ENCODE data around the gene FAM136A. TPM values are rescaled to one million over a fixed set of nuclear protein-coding genes. Genes with fewer than 3 reads are reported as not detected.
A peak's percentile ranks its signal among the peaks of the same experiment; 100 is the strongest.

The FAM136A gene
- total RNA-seq, 4 donors from 2014 or later = 4.9 to 79.4 (median 24.5) TPM

GRCh38 chr2:70340761-70341476, 39.1 kb upstream of the FAM136A start:
- intact Hi-C loops (cut with DNase I; ENCODE audit: low total_unique reads) = loop anchor here (5.0 kb wide), 1 partner anchor 276 kb away; no protein-coding TSS in a partner anchor
- H3K9me3 ChIP-seq = no peaks in the 10 kb centered on the region
- no peaks in the 10 kb centered on the region for H3K4me1 ChIP-seq
- H3K27ac ChIP-seq = no peak overlapping the region
- no peak for DNase-seq
- no peaks in the 10 kb centered on the region for H3K36me3 ChIP-seq
- no peaks in the 10 kb centered on the region for H3K27me3 ChIP-seq
- H3K4me3 ChIP-seq = no peak overlapping the region
- TF ChIP-seq CTCF (IDR thresholded peaks at IDR 0.05) (peak in 3 of 4 experiments; percentile 31 to 64 (median 55)), POLR2A (IDR thresholded peaks at IDR 0.05) (no peak)

- no peak for DNase-seq
- intact Hi-C loops (cut with DNase I; ENCODE audit: low total_unique reads) = loop anchor here (5.0 kb wide), 1 partner anchor 277 kb away; no protein-coding TSS in a partner anchor
- Histone ChIP-seq H3K27me3 (no peaks in the 10 kb centered on the region), H3K4me1 (no peaks in the 10 kb centered on the region), H3K4me3 (no peak overlapping the region), H3K9me3 (no peaks in the 10 kb centered on the region), H3K27ac (no peak overlapping the region), H3K36me3 (no peaks in the 10 kb centered on the region)
- no peak for TF ChIP-seq POLR2A (IDR thresholded peaks at IDR 0.05)
- TF ChIP-seq CTCF (IDR thresholded peaks at IDR 0.05) = no peak
These were observed 38.2 kb upstream of the FAM136A start for GRCh38 chr2:70340075-70340474.

GRCh38 chr2:70336552-70336951, 34.7 kb upstream of the FAM136A start:
- intact Hi-C loops (cut with DNase I; ENCODE audit: low total_unique reads) = no loop called here
- TF ChIP-seq CTCF (IDR thresholded peaks at IDR 0.05) = no peak
- TF ChIP-seq POLR2A (IDR thresholded peaks at IDR 0.05) = no peak

GRCh38 chr2:70331012-70331411, 29.1 kb upstream of the FAM136A start:
- no peaks in the 10 kb centered on the region for H3K9me3 ChIP-seq
- H3K36me3 ChIP-seq = no peaks in the 10 kb centered on the region
- no peak for DNase-seq
- H3K4me1 ChIP-seq = no peaks in the 10 kb centered on the region
- intact Hi-C loops (cut with DNase I; ENCODE audit: low total_unique reads) = no loop called here
- no peaks in the 10 kb centered on the region for H3K27me3 ChIP-seq
- no peak for TF ChIP-seq CTCF (IDR thresholded peaks at IDR 0.05)
- TF ChIP-seq POLR2A (IDR thresholded peaks at IDR 0.05) = no peak
- no peak overlapping the region for H3K27ac ChIP-seq
- H3K4me3 ChIP-seq = no peak overlapping the region

More at GRCh38 chr2:70336552-70336951, 34.7 kb upstream of the FAM136A start:
- no peaks in the 10 kb centered on the region for H3K9me3 ChIP-seq
- no peak for DNase-seq
- no peaks in the 10 kb centered on the region for H3K4me1 ChIP-seq
- H3K36me3 ChIP-seq = no peaks in the 10 kb centered on the region
- no peak overlapping the region for H3K4me3 ChIP-seq
- H3K27ac ChIP-seq = no peak overlapping the region
- no peaks in the 10 kb centered on the region for H3K27me3 ChIP-seq

GRCh38 chr2:70330476-70330875, 28.6 kb upstream of the FAM136A start:
- no peaks in the 10 kb centered on the region for H3K27me3 ChIP-seq

More at GRCh38 chr2:70330476-70330875, 28.6 kb upstream of the FAM136A start:
- no peak for TF ChIP-seq POLR2A (IDR thresholded peaks at IDR 0.05)
- no peak for TF ChIP-seq CTCF (IDR thresholded peaks at IDR 0.05)
- Histone ChIP-seq H3K4me1 (no peaks in the 10 kb centered on the region), H3K4me3 (no peak overlapping the region), H3K36me3 (no peaks in the 10 kb centered on the region), H3K27ac (no peak overlapping the region), H3K9me3 (no peaks in the 10 kb centered on the region)
- intact Hi-C loops (cut with DNase I; ENCODE audit: low total_unique reads) = no loop called here
- DNase-seq = no peak

Data from uterus (tissue), 4 donors.